ENCODE results near the gene PARVB.

PARVB gene

GRCh38 chr22:44201665-44202064 lies 177.6 kb downstream of the PARVB start:
- DNase-seq (ENCODE audit: low spot score) = no peak

GRCh38 chr22:44202261-44202789 lies 178.2 kb downstream of the PARVB start:
- no peak for DNase-seq (ENCODE audit: low spot score)

- no peak for DNase-seq (ENCODE audit: low spot score)
Measured at GRCh38 chr22:44203203-44203602, 179.1 kb downstream of the PARVB start.

GRCh38 chr22:44204739-44205515 lies 180.8 kb downstream of the PARVB start:
- DNase-seq (ENCODE audit: low spot score) = no peak

- no peak for DNase-seq (ENCODE audit: low spot score)
Measured at GRCh38 chr22:44205516-44206329, 181.6 kb downstream of the PARVB start.

GRCh38 chr22:44206330-44206645 lies 182.2 kb downstream of the PARVB start:
- no peak for DNase-seq (ENCODE audit: low spot score)

GRCh38 chr22:44206696-44207095 lies 182.6 kb downstream of the PARVB start:
- DNase-seq (ENCODE audit: low spot score) = no peak

GRCh38 chr22:44207173-44207980 lies 183.3 kb downstream of the PARVB start:
- no peak for DNase-seq (ENCODE audit: low spot score)

GRCh38 chr22:44207981-44208317 lies 183.8 kb downstream of the PARVB start:
- no peak for DNase-seq (ENCODE audit: low spot score)

- no peak for DNase-seq (ENCODE audit: low spot score)
Measured at GRCh38 chr22:44209343-44209742, 185.2 kb downstream of the PARVB start.

GRCh38 chr22:44210722-44211121 lies 186.6 kb downstream of the PARVB start:
- no peak for DNase-seq (ENCODE audit: low spot score)

GRCh38 chr22:44211256-44211945 lies 187.3 kb downstream of the PARVB start:
- no peak for DNase-seq (ENCODE audit: low spot score)

- DNase-seq (ENCODE audit: low spot score) = no peak
Measured at GRCh38 chr22:44211946-44212930, 188.1 kb downstream of the PARVB start.

GRCh38 chr22:44212936-44213335 lies 188.8 kb downstream of the PARVB start:
- DNase-seq (ENCODE audit: low spot score) = no peak

- DNase-seq (ENCODE audit: low spot score) = no peak
Measured at GRCh38 chr22:44213489-44214043, 189.5 kb downstream of the PARVB start.

- no peak for DNase-seq (ENCODE audit: low spot score)
Measured at GRCh38 chr22:44214187-44214586, 190.1 kb downstream of the PARVB start.

GRCh38 chr22:44214764-44215163 lies 190.7 kb downstream of the PARVB start:
- no peak for DNase-seq (ENCODE audit: low spot score)

GRCh38 chr22:44215287-44215686 lies 191.2 kb downstream of the PARVB start:
- no peak for DNase-seq (ENCODE audit: low spot score)

GRCh38 chr22:44217346-44217745 lies 193.2 kb downstream of the PARVB start:
- DNase-seq (ENCODE audit: low spot score) = no peak

GRCh38 chr22:44218071-44218470 lies 194.0 kb downstream of the PARVB start:
- no peak for DNase-seq (ENCODE audit: low spot score)
